ENCODE results near the gene AKAP6. TPM values are rescaled to one million over a fixed set of nuclear protein-coding genes. Genes with fewer than 3 reads are reported as not detected.

The AKAP6 gene
- total and polyA plus RNA-seq, 2 experiments from 2014 or later: 9.2 to 21.8 TPM

GRCh38 chr14:32336702-32337101 lies 7.6 kb downstream of the AKAP6 start:
- no peak overlapping the region for H3K4me3 ChIP-seq
- no peaks in the 10 kb centered on the region for H3K36me3 ChIP-seq
- H3K27ac ChIP-seq: no peak overlapping the region
- no peaks in the 10 kb centered on the region for H3K27me3 ChIP-seq
- H3K4me1 ChIP-seq (ENCODE audit: low read depth): no peaks in the 10 kb centered on the region
- H3K9me3 ChIP-seq (ENCODE audit: low read depth): no peaks in the 10 kb centered on the region
- no peak for TF ChIP-seq CTCF (IDR thresholded peaks at IDR 0.05; ENCODE audit: low read depth, low read length)
- no peak for DNase-seq (ENCODE audit: low read depth in 1 of 2, low spot score in 1 of 2)

DNA sequence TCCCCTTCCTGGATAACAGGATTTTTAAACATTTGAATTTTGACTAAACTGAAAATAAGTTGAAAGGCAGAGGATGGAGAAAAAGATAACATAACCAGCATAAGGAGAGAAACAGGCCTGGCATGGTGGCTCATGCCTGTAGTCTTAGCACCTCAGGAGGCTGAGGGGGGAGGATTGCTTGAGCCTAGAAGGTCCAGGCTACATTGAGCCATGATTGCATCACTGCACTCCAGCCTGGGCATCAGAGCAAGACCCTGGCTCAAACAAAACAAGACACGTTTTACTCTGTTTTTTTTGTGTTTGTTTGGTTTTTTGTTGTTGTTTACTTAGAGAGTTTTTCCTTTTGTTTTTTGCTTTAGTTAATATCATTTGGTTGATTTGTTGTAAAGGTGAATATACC lies 8.7 kb downstream of the AKAP6 start:
- Histone ChIP-seq H3K27me3 (no peaks in the 10 kb centered on the region), H3K27ac (no peak overlapping the region), H3K36me3 (no peaks in the 10 kb centered on the region), H3K4me1 (ENCODE audit: low read depth) (no peaks in the 10 kb centered on the region), H3K4me3 (no peak overlapping the region), H3K9me3 (ENCODE audit: low read depth) (no peaks in the 10 kb centered on the region)
- no peak for TF ChIP-seq CTCF (IDR thresholded peaks at IDR 0.05; ENCODE audit: low read depth, low read length)
- no peak for DNase-seq (ENCODE audit: low read depth in 1 of 2, low spot score in 1 of 2)

DNA sequence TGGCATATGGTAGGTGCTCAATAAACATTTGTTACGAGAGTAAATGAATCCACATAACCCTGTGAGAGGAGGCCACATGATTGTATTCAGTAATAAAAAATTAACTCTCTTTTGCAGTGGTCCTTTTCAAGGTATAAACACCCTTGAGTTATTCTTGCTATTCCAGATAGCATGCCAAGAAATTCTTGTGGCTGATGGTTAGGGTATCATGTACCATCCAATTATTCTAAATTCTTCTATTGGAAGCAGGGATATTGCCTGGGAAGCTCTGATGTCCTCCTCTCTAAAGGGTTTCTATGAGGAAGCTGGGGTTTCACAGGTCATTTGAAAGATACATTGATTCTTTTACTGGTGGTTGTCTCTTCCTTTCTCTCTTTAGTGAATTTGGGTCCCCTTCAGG lies 10.1 kb downstream of the AKAP6 start:
- no peaks in the 10 kb centered on the region for H3K36me3 ChIP-seq
- H3K27ac ChIP-seq: no peak overlapping the region
- DNase-seq (ENCODE audit: low read depth in 1 of 2, low spot score in 1 of 2): no peak
- H3K4me3 ChIP-seq: no peak overlapping the region
- TF ChIP-seq CTCF (IDR thresholded peaks at IDR 0.05; ENCODE audit: low read depth, low read length): no peak
- H3K9me3 ChIP-seq (ENCODE audit: low read depth): no peaks in the 10 kb centered on the region
- H3K4me1 ChIP-seq (ENCODE audit: low read depth): no peaks in the 10 kb centered on the region
- no peaks in the 10 kb centered on the region for H3K27me3 ChIP-seq

GRCh38 chr14:32341947-32342846 lies 13.1 kb downstream of the AKAP6 start:
- Histone ChIP-seq H3K4me1 (ENCODE audit: low read depth) (no peaks in the 10 kb centered on the region), H3K9me3 (ENCODE audit: low read depth) (no peaks in the 10 kb centered on the region), H3K27me3 (no peaks in the 10 kb centered on the region), H3K4me3 (no peak overlapping the region), H3K27ac (no peak overlapping the region), H3K36me3 (no peaks in the 10 kb centered on the region)
- no peak for DNase-seq (ENCODE audit: low read depth in 1 of 2, low spot score in 1 of 2)
- no peak for TF ChIP-seq CTCF (IDR thresholded peaks at IDR 0.05; ENCODE audit: low read depth, low read length)

DNA sequence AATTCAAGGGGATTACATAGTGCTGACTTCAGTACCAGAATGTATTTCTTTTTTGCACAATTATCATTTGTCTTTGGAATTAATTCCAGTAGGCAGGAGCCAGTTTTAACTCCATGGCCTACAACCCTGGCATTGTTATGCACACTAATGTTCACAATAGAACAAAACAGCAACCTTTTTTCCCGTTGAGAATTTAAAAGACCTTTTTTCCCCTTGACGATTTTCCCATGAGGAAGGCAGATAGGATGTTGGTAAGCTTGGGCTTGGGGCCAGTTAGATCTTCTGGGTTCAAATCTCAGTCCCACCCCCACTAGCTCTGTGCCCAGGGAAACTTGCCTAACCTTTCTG lies 13.7 kb downstream of the AKAP6 start:
- Histone ChIP-seq H3K4me1 (ENCODE audit: low read depth) (no peaks in the 10 kb centered on the region), H3K27ac (no peak overlapping the region), H3K36me3 (no peaks in the 10 kb centered on the region), H3K9me3 (ENCODE audit: low read depth) (no peaks in the 10 kb centered on the region), H3K27me3 (no peaks in the 10 kb centered on the region), H3K4me3 (no peak overlapping the region)
- DNase-seq (ENCODE audit: low read depth in 1 of 2, low spot score in 1 of 2): no peak
- no peak for TF ChIP-seq CTCF (IDR thresholded peaks at IDR 0.05; ENCODE audit: low read depth, low read length)
